ENCODE results near the gene UBE2I. TPM values are rescaled to one million over a fixed set of nuclear protein-coding genes. Genes with fewer than 3 reads are reported as not detected.
A peak's percentile ranks its signal among the peaks of the same experiment; 100 is the strongest.

UBE2I gene
- total and polyA plus RNA-seq, 2 donors from 2014 or later: 62.2 to 97.1 TPM

DNA sequence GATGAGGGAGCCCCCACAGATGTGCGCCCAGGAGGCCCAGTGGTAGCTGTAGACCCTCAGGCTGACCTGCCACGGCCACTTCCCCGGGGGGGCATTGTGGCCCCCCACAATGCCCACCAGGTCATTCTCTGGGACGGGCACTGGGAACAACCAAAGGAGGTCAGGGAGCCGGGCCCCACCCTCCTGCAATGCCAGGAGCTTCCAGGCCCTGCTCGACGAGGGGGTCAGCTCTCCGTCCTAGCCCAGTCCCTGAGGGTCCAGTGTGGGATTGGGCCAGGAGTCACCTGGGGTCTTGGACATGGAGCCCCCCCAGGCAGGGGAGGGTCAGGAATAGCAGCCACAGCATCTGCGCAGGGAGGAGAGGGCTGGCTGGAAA lies 46.6 kb upstream of the UBE2I start:
- no peak overlapping the region for H3K9ac ChIP-seq (ENCODE audit: low read length in 3 of 3)
- no peaks in the 10 kb centered on the region for H3K4me1 ChIP-seq (ENCODE audit: control insufficient read depth in 2 of 3, insufficient read depth in 2 of 3, low read depth in 1 of 3, low read length in 3 of 3)
- no peaks in the 10 kb centered on the region for H3K27me3 ChIP-seq (ENCODE audit: control insufficient read depth, insufficient read depth, low read length)
- no peak overlapping the region for H3K27ac ChIP-seq (ENCODE audit: low read depth in 2 of 2, low read length in 2 of 2)
- DNase-seq: peak in 1 of 5 donors; percentile 49
- H3K9me3 ChIP-seq (ENCODE audit: control insufficient read depth in 2 of 3, insufficient read depth in 1 of 3, low read length in 3 of 3): no peaks in the 10 kb centered on the region
- intact Hi-C loops (cut with DNase I): no loop called here
- H3K36me3 ChIP-seq (ENCODE audit: control insufficient read depth in 2 of 3, insufficient read depth in 3 of 3, low read length in 3 of 3): no peaks in the 10 kb centered on the region
- TF ChIP-seq, protein P1, sequence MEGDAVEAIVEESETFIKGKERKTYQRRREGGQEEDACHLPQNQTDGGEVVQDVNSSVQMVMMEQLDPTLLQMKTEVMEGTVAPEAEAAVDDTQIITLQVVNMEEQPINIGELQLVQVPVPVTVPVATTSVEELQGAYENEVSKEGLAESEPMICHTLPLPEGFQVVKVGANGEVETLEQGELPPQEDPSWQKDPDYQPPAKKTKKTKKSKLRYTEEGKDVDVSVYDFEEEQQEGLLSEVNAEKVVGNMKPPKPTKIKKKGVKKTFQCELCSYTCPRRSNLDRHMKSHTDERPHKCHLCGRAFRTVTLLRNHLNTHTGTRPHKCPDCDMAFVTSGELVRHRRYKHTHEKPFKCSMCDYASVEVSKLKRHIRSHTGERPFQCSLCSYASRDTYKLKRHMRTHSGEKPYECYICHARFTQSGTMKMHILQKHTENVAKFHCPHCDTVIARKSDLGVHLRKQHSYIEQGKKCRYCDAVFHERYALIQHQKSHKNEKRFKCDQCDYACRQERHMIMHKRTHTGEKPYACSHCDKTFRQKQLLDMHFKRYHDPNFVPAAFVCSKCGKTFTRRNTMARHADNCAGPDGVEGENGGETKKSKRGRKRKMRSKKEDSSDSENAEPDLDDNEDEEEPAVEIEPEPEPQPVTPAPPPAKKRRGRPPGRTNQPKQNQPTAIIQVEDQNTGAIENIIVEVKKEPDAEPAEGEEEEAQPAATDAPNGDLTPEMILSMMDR (IDR thresholded peaks at IDR 0.05; ENCODE audit: borderline replicate concordance, extremely low read depth, insufficient read depth): no peak
- no peak overlapping the region for H3K4me3 ChIP-seq (ENCODE audit: low read length in 3 of 3)
- FAIRE-seq: no peak

- FAIRE-seq: no peak
- intact Hi-C loops (cut with DNase I): no loop called here
- no peaks in the 10 kb centered on the region for H3K36me3 ChIP-seq (ENCODE audit: control insufficient read depth in 2 of 3, insufficient read depth in 3 of 3, low read length in 3 of 3)
- no peaks in the 10 kb centered on the region for H3K9me3 ChIP-seq (ENCODE audit: control insufficient read depth in 2 of 3, insufficient read depth in 1 of 3, low read length in 3 of 3)
- peak in 1 of 5 donors; percentile 61 for DNase-seq
- no peaks in the 10 kb centered on the region for H3K27me3 ChIP-seq (ENCODE audit: control insufficient read depth, insufficient read depth, low read length)
- no peak overlapping the region for H3K4me3 ChIP-seq (ENCODE audit: low read length in 3 of 3)
- H3K27ac ChIP-seq (ENCODE audit: low read depth in 2 of 2, low read length in 2 of 2): no peak overlapping the region
- H3K4me1 ChIP-seq (ENCODE audit: control insufficient read depth in 2 of 3, insufficient read depth in 2 of 3, low read depth in 1 of 3, low read length in 3 of 3): no peaks in the 10 kb centered on the region
- no peak overlapping the region for H3K9ac ChIP-seq (ENCODE audit: low read length in 3 of 3)
- TF ChIP-seq, protein P1 (IDR thresholded peaks at IDR 0.05; ENCODE audit: borderline replicate concordance, extremely low read depth, insufficient read depth): no peak
Observed at GRCh38 chr16:1263591-1264344, 45.7 kb upstream of the UBE2I start.

DNA sequence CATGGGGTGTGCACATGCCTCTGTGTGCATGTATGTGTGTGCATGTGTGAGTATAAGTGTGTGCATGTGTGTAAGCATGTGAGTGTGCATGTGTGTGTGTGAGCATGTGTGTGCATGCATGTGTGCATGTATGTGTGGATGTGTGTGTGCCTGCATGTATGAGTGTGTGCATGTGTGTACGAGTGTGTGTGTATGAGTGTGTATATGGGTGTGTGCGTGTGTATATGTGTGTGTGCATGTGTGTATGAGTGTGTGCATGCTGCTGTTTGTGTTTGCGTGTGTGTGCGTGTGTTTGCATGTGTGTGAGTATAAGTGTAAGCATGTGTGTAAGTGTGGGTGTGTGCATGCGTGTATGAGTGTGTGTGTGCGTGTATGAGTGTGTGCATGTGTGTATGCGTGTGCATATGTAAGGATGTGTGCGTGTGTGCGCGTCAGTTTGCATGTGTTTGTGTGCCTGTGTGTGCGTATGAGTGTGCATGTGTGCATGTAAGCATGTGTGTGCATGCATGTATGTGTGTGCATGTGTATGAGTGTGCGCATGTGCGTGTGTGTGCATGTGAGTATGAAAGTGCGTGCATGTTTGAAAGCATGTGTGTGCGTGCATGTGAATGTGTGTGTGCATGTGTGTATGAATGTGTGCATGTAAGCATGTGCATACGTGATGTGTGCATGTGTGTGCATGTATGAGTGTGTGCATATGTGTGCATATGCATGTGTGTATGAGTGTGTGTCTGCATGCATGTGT lies 44.9 kb upstream of the UBE2I start:
- DNase-seq (no peak), FAIRE-seq (no peak)
- Histone ChIP-seq H3K9me3 (ENCODE audit: control insufficient read depth in 2 of 3, insufficient read depth in 1 of 3, low read length in 3 of 3) (no peaks in the 10 kb centered on the region), H3K27me3 (ENCODE audit: control insufficient read depth, insufficient read depth, low read length) (no peaks in the 10 kb centered on the region), H3K4me1 (ENCODE audit: control insufficient read depth in 2 of 3, insufficient read depth in 2 of 3, low read depth in 1 of 3, low read length in 3 of 3) (no peaks in the 10 kb centered on the region), H3K27ac (ENCODE audit: low read depth in 2 of 2, low read length in 2 of 2) (no peak overlapping the region), H3K9ac (ENCODE audit: low read length in 3 of 3) (no peak overlapping the region), H3K36me3 (ENCODE audit: control insufficient read depth in 2 of 3, insufficient read depth in 3 of 3, low read length in 3 of 3) (no peaks in the 10 kb centered on the region), H3K4me3 (ENCODE audit: low read length in 3 of 3) (peak overlapping the region in 1 of 3 donors; percentile 27)
- intact Hi-C loops (cut with DNase I): no loop called here
- TF ChIP-seq, protein P1 (IDR thresholded peaks at IDR 0.05; ENCODE audit: borderline replicate concordance, extremely low read depth, insufficient read depth): no peak
